ENCODE data around the gene UGCG.
"Not testable (repeated sequence)": the region's sequence is repeated elsewhere in the genome, so short reads cannot be mapped to it uniquely, and the experiment has no call there.

The UGCG gene

DNA sequence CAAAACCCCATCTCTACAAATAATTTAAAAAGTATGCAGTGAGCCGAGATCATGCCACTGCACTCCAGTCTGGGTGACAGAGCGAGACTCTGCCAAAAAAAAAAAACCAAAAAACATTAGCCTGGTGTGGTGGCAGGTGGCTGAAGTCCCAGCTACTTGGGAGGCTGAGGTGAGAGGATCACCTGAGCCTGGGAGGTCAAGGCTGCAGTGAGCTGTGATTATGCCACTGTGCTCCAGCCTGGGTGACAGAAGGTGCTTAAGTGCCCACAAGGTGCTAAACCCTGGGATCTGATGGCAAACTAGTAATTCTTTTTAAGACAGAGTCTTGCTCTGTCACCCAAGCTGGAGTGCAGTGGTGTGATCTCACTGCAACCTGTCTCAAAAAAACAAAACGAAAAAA is 5.7 kb upstream of the UGCG start:
- not testable (repeated sequence) for DNase-seq (ENCODE audit: low read depth)

DNA sequence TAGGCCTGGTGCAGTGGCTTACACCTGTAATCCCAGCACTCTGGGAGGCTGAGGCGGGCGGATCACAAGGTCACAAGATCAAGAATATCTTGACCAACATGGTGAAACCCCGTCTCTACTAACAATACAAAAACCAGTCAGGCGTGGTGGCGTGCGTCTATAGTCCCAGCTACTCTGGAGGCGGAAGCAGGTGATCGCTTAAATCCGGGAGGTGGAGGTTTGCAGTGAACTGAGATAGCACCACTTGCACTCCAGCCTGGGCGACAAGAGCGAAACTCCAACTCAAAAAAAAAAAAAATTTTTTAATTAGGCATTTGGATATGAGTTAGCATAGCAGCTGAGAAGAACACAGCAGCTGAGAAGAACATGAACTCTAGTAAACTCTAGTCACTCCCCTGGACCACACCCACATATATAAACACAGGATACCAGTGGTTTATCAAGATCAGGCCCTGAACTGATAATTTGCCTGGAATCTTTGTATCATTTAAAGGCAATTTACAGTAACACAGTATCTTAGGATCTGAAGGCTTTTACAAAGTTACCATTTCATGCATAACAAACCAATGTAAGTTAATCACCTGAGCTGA is 4.6 kb upstream of the UGCG start:
- no peak for DNase-seq (ENCODE audit: low read depth)

DNA sequence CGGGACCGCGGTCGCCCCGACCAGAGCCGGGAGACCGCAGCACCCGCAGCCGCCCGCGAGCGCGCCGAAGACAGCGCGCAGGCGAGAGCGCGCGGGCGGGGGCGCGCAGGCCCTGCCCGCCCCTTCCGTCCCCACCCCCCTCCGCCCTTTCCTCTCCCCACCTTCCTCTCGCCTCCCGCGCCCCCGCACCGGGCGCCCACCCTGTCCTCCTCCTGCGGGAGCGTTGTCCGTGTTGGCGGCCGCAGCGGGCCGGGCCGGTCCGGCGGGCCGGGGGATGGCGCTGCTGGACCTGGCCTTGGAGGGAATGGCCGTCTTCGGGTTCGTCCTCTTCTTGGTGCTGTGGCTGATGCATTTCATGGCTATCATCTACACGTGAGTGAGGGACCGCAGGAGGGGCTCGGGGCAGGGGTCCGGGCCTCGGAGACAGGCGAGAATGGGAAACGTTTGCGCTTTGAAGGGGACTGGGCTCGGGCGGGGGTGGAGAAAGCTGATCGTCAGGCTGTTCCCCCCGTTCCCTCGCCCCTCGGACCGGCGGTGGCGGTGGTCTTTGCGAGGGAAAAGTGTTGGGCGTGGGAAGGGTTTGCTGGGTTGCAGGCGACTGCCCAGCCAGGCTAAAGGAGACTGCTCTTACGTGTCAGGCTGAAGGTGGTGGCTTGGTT is 457 bp downstream of the UGCG start:
- peak; percentile 55 for DNase-seq (ENCODE audit: low read depth)

DNA sequence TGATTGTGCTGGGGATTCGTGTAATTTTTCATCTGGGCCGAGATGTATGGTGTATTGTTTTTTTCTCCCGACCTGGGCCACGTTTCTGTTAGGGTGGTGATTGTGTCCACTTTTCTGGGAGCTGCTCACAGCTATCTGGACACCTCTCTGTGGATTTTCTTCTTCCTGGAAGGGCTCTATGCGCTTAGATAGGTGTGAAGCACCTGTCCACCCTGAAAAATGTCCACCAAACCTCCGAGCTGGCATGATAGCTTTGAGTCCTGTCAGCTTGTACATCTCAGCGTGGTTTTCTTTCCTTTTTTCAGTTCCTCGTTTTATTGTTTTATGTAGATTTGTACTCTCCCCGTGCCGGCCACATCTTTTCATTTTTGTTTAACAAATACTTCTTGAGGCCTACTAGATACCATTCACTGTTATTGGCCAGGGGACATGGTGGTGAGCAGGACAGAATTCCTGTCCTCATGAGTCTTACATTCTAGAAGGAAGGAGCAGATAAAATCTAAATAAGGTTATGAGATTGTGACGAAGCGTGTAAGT is 1.1 kb downstream of the UGCG start:
- no peak for DNase-seq (ENCODE audit: low read depth)

DNA sequence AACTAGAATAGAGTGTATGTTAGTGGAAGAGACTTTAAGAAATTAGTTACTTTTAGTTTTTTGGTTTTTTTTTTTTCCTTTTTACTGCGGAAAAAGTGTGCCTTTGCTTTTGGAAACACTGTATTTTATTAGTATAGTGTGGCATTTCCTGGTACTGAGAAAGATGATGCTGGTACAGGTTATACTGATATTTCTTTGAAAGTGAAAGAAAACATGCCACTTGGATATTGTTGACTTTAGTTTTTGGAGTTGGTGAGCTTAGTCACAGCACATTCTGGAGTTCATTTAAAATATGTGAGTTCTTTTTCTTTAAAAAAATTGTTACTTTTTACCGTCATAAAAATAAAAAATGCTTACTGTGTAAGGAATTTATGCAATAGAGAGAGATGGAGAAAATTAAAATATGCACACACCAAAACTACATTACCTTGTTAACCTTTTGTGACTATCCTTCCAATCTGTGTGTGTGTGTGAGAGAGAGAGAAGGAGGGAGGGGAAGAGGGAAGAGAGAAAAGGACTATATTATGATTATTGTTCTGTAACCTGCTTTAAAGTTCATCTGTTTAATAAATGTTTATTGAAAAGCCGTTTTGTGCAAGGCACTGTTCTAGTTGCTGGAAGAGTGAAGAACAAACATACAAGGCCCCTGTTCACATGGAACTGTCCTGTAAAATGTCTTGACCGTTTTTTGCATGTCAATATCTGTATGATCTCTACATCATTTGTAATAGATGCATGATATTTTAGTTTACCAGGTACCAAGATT is 1.9 kb downstream of the UGCG start:
- DNase-seq (ENCODE audit: low read depth), result no peak

DNA sequence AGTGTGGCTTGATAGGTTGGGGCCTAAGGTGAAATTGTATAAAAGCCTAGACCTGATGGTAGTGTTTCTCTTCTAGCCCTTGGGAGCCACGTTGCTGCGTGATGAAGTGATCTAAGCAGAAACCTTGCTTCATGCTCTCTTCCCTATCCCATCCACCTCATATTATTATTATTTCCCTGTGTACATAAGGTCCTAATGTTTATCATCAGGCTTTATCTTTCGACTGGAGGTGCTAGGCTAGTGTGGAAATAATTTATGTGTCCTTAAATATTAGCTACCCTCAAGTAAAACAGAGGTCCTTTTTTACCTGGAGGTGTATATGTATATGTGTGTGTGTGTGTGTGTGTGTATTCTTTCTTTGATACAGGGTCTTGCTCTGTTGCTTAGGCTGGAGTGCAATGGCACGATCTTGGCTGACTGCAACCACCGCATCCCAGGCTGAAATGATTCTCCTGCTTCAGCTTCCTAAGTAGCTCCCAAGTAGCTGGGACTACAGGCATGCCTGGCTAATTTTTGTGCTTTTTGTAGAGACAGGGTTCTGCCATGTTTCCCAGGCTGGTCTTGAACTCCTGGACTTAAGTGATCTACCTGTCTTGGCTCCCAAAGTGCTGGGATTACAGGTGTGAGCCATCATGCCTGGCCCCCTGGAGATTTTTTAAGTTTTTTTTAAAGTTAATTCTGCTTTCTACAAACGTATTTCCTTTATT is 3.7 kb downstream of the UGCG start:
- DNase-seq (ENCODE audit: low read depth), result no peak

DNA sequence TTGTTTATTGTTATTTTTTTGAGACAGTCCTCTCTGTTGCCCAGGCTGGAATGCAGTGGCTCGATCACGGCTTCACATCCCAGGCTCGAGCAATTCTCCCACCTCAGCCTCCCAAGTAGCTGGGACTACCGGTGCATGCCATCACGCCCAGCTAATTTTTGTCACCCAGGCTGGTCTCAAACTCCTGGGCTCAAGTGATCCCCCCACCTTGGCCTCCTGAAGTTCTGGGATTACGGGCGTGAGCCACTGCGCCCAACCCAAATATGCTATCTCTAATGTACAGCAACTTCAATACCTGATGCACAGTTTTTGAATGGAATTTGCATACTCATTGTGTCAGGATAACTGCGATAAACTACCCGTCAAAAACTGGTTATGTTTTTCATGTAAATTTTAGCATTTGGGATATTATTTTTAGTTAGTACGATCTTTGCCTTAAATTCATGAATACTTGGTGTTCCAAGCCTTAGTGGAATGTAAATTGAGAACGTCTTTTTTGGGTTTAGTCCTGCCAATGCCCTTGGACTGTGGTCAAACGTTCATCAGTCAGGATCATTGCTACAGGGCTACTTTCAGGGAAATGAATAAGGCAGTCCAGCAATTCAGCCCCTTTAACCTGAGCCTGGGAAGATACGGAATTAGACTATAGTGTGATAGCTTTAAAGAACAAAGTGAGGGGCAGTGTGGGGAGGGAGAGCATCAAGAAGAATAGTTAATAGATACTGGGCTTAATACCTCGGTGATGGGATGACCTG is 4.4 kb downstream of the UGCG start:
- DNase-seq (ENCODE audit: low read depth), result no peak

DNA sequence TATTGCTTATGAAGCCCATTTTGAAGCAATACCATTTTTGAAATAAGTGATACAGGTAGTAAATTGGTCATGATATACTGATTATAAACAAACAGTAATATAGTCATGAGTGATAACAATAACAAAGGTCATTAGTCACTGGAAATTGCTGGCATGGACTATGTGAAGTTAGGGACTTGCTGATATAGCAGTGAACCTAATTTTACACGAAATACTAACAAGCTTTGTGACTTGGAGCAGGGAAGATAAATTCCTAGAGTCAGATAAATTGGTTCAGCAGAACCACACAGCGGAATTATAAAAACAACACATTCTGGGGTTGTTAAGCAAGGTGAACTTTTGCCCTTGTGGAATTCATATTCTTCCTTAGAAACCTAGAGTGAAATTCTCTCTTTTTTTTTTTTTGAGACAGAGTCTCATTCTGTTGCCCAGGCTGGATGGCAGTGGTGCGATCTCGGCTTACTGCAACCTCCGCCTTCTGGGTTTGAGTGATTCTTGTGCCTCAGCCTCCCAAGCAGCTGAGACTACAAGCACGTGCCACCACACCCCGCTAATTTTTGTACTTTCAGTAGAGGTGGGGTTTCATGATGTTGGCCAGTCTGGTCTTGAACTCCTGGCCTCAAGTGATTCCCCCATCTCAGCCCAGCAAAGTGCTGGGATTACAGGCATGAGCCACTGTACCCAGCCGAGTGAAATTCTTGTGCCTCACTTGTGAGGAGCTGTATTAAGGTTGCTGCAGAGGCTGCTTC is 6.0 kb downstream of the UGCG start:
- DNase-seq (ENCODE audit: low read depth), result no peak

DNA sequence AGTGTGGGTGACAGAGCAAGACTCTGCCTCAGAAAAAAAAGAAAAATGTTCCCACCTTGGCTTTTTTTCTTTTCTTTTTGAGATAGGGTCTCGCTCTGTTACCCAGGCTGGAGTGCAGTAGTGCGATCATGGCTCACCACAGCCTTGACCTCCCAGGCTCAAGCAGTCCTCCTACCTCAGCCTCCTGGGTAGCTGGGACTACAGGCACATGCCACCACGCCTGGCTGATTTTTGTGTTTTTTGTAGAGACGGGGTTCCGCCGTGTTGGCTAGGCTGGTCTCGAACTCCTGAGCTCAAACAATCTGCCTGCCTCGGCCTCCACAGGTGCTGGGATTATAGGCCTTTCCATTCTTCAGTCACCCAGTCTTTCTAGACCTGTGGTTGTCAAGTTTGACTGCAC is 6.9 kb downstream of the UGCG start:
- not testable (repeated sequence) for DNase-seq (ENCODE audit: low read depth)

DNA sequence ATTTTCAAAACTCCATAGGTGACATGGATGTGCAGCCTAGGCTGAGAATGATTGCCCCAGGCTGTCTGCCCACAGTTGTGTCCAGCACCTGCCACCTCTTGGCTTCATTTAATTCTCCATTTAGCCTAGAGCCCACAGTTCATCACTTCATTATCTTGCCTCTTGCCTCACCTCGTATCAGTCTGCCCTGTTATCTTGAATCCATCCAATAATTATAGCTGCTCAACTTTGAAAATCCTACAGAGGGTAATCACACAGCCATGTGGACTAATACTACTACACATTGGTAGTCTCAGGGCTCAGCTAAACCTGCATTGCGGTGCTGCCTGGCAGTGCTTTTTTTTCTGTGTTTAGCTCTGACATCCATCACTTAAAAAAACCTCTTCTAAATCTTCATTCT is 7.4 kb downstream of the UGCG start:
- no peak for DNase-seq (ENCODE audit: low read depth)

DNA sequence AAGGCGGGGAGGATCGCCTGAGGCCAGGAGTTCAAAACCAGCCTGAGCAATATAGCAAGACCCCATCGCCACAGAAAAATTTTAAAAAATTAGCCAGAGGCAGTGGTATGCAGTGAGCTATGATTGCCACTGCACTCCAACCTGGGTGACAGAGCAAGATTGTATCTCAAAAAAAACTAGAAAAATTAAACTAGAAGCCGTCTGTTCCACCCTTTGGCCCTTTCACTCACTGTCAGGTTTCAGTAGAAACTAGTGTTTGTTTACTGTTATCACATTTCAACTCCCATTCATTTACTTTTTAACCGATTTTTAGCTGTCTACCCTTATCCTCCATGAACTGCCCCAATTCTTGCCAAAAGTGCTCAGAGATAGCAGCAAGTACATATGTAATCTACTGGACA is 8.3 kb downstream of the UGCG start:
- no peak for DNase-seq (ENCODE audit: low read depth)

DNA sequence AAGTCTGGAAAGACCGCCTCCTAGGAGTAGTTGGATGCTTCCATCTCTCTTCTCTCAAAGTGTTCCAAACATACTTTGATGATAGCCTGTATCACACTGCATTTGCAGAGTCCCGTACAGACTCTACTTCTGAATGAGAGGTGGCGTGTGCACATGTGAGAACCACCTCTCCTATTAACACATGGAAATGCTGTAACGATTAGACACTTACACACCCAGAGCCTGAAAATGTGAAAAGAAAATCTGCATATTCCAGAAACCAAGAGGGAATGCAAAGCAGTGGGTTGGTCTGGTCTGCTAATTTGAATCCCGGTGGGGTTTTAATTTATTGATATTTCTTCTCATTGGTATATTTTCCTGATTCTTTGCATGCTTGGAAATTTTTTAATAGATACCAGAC is 10.5 kb downstream of the UGCG start:
- no peak for DNase-seq (ENCODE audit: low read depth)

DNA sequence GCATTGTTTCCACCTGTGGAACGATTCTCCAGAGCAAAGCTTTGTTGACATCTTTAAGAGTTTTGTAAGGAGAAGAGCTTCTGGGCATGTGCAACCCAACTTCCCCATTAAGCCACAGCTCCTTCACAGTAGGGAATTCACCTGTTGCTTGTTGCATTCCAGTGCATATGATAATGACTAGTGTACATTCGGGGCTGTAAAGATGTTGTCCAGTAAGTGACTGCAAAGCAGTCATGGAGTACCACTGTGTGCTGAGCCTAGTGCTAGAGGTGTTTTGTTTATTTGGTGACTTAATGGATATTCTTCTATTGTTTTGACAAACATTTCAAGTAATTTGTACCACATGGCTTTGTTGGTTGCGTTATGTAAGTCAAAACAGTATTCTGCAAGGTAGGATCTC is 12.8 kb downstream of the UGCG start:
- no peak for DNase-seq (ENCODE audit: low read depth)

DNA sequence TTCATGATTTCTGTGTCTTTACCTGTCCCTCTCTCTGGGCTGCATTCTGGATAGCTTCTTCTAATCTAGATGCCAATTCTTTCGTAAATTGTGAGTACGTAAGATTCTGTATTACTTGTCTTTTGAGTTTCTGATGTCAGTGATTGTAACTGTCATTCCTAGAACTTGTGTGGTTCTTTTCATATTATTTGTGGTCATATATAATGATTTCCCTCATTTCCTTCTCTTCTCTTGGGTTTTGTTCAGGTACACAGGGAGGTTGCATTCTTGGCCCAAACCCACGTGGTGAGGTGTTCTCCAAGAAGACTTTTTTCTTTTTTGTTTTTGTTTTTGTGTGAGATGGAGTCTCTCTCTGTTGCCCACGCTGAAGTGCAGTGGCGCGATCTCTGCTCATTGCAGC is 13.8 kb downstream of the UGCG start:
- no peak for DNase-seq (ENCODE audit: low read depth)

DNA sequence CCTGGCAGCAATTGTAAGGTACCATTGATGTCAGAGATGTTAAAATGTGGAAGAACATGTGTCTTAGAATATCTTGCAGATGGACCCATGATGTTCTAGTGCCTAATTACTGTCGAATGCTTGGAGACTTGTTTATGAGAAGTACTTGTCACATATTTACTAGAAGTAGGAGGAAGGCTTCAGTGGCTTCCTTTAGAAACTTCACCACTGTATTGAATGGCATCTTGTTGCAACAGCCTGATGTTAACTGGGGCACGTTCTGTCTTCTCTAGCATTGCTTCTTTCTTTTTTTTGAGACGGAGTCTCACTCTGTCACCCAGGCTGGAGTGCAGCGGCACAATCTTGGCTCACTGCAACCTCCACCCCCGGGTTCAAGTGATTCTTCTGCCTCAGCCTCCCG is 16.5 kb downstream of the UGCG start:
- no peak for DNase-seq (ENCODE audit: low read depth)

DNA sequence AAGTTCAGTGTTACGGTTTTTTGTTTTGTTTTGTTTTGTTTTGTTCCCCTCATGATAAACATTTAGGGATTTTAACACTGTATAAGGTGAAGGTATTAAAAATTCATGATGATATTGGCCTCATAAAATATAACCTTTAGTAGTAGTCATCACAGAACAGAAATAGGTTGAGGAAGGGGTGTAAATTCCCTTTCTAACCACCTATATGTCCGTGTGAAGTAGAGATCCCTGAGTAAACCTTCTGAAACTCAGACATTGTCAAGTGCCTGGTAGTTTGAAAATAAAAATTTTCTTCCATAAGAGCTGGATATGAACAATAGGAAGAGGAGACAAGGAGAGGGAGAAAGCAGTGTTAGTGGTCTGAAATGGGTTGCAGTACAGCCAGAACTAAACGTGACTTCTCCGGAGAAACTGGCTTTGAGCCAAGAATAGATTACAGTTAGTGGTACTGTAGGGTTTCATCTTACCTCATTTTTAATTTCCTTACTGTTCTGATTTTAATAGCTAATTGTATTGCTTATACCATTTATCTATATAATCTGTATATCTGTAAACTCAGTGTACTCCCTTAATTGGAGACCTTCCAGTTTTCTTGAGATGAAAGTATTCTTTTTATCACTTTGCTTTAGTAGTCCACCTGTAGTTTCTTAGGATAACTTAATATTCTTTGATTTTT is 18.3 kb downstream of the UGCG start:
- no peak for DNase-seq (ENCODE audit: low read depth)

DNA sequence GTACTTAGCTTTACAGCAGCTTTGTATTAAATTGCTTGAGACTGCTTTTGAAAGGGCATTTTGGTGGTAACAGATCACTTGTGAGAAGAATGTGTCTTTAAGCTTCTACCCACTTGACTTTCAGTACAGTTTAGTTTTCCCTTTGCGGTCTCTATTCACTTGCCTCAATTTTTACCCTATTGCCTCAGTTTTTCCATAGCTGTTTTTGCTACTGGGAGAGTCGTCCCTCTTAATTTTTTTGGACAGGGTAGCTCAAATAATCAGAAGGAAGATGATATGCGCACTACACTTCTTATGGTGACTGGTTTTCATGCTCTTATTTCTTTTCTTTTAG is 18.8 kb downstream of the UGCG start:
- no peak for DNase-seq (ENCODE audit: low read depth)

DNA sequence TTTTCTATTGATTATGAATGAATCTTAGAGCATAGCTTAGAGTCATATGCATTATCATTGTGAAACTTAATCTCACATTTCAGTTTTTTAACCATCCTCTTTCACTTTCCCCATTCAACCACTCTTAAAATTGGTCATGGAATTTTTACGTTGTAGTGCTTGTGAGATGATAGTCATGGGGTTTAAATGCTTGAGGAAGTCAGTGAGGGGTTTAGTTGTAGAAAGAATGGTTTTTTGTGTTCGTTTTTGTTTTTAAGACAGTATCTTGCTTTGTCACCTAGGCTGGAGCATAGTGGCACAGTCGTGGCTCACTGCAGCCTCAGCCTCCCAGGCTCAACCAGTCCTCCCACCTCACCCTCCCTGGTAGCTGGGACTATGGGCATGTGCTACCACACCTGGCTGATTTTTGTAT is 19.6 kb downstream of the UGCG start:
- no peak for DNase-seq (ENCODE audit: low read depth)

DNA sequence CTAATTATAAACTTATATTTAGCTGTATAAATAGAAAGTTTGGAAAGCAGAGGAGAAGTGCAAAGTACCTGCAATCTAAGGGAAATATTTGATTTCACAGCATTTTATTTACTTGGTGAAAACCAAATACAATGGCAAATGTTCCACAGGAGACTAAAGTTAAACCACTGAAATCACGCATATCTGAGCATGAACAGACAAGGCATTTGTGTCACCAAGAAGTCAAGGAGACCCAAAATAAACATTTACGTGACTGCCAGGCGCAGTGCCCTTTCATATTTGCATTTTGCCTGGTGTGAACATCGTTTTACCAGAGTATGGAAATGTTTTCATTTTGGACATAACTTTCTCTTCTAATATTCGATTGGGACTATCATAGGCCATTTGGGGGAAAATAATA is 20.6 kb downstream of the UGCG start:
- no peak for DNase-seq (ENCODE audit: low read depth)

DNA sequence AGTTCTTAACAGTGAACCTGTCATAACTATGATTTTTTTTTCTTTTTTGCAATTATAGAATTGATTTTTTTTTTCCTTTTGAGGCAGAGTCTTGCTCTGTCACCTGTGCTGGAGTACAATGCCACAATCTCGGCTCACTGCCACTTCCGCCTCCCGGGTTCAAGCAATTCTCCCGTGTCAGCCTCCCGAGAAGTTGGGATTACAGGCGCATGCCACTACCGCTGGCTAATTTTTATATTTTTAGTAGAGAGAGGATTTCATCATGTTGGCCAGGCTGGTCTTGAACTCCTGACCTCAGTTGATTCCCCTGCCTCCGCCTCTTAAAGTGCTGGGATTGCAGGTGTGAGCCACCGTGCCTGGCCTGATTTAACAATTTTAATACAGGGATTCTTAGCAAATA is 21.4 kb downstream of the UGCG start:
- DNase-seq (ENCODE audit: low read depth), result no peak

DNA sequence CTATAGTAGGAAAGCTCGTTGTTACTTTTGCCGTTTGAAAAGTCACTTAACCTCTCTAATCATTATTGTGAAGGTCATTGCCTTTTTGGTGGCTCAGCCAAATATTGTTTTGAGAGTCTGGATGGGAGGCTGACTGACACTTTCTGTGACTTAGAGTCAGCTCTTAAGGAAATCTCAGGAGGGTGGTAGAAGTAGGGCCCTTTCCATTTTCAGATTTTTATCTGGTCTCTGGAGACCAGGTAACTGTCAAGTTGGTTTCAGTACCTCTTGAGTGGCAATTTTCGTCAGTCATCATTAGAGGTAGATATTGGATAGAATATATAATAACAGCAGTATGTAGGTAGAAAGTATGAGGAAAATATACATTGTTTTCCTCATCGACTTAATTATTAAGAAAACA is 23.3 kb downstream of the UGCG start:
- DNase-seq (ENCODE audit: low read depth), result no peak

All from activated T-helper 1 cell treated with Interleukin-2 at 50 U/mL for 16 hours (primary cell).